OCI-LY3 (cell line): ENCODE measurements around the gene FOXN4.

ENCODE experiments used
- CTCF ChIP-seq: fragments of 200-600, 300-600 bp; sonication (generic); IDR thresholded peaks from 2 replicates; pipeline ENCODE4 v1.5.1; 2014; ENCODE audit warnings: antibody characterized with exemption, low read length, low read depth
- EZH2phosphoT487 ChIP-seq: fragments of 200-600 bp; shearing (Covaris generic); IDR thresholded peaks from 2 replicates; pipeline ENCODE4 v1.6.1; 2018; ENCODE audit warnings: antibody characterized with exemption, mixed run types, low read depth

GRCh38 chr12:109287811-109288469 lies 21.1 kb downstream of the FOXN4 start:
- TF ChIP-seq CTCF: no peak
- no peak for TF ChIP-seq EZH2phosphoT487
